OCI-LY7 (cell line): ENCODE measurements around the gene ASH1L.

Experiments
- EZH2phosphoT487 ChIP-seq: fragments of 200-600 bp; sonication (generic); IDR thresholded peaks from 2 replicates; pipeline ENCODE4 v1.6.1; 2018; ENCODE audit warnings: low read depth, borderline replicate concordance, mild to moderate bottlenecking, mixed run types, antibody characterized with exemption, low read length, moderate library complexity, mixed read lengths
- TF ChIP-seq, protein P1 (sequence below): fragments of 200-600 bp; sonication (generic); conservative IDR thresholded peaks from 2 replicates; pipeline ENCODE4 v1.5.1; 2014; ENCODE audit warnings: mild to moderate bottlenecking, antibody characterized with exemption, low read length, moderate library complexity, mixed read lengths

DNA sequence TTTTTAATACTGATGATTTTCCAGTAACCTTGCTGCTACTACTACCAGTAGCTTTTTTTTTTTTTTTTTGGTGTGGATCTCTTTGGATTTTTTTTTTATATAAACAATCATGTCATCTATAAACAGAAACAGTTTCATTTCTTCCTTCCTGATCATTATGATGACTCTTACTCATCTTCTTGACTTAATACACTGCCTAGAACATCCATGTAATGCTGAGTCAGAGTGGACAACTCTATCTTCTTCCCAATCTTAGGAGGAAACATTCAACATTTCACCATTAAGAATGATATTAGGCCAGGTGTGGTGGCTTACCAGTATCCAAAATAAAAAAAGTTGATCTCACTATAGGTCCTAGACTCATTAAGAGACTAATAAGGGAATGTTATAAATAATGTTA is 172.8 kb downstream of the ASH1L start:
- TF ChIP-seq, protein P1, sequence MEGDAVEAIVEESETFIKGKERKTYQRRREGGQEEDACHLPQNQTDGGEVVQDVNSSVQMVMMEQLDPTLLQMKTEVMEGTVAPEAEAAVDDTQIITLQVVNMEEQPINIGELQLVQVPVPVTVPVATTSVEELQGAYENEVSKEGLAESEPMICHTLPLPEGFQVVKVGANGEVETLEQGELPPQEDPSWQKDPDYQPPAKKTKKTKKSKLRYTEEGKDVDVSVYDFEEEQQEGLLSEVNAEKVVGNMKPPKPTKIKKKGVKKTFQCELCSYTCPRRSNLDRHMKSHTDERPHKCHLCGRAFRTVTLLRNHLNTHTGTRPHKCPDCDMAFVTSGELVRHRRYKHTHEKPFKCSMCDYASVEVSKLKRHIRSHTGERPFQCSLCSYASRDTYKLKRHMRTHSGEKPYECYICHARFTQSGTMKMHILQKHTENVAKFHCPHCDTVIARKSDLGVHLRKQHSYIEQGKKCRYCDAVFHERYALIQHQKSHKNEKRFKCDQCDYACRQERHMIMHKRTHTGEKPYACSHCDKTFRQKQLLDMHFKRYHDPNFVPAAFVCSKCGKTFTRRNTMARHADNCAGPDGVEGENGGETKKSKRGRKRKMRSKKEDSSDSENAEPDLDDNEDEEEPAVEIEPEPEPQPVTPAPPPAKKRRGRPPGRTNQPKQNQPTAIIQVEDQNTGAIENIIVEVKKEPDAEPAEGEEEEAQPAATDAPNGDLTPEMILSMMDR: no peak
- TF ChIP-seq EZH2phosphoT487: no peak
